NB4 (cell line): ENCODE results near the gene ARL8B.

Experiments used
- MAX ChIP-seq: IDR thresholded peaks from 2 replicates; pipeline ENCODE4 v1.6.1; 2011; ENCODE audit warnings: low read depth, low read length
- POLR2A ChIP-seq: IDR thresholded peaks from 2 replicates; pipeline ENCODE4 v1.6.1; 2011; ENCODE audit warnings: mild to moderate bottlenecking; ENCODE audit not compliant: insufficient read length; ENCODE audit errors: extremely low read depth
- TF ChIP-seq, protein P1 (sequence below): IDR thresholded peaks from one replicate; pipeline ENCODE4 v1.5.1; 2012; ENCODE audit warnings: low read depth, low read length

- TF ChIP-seq, protein P1, sequence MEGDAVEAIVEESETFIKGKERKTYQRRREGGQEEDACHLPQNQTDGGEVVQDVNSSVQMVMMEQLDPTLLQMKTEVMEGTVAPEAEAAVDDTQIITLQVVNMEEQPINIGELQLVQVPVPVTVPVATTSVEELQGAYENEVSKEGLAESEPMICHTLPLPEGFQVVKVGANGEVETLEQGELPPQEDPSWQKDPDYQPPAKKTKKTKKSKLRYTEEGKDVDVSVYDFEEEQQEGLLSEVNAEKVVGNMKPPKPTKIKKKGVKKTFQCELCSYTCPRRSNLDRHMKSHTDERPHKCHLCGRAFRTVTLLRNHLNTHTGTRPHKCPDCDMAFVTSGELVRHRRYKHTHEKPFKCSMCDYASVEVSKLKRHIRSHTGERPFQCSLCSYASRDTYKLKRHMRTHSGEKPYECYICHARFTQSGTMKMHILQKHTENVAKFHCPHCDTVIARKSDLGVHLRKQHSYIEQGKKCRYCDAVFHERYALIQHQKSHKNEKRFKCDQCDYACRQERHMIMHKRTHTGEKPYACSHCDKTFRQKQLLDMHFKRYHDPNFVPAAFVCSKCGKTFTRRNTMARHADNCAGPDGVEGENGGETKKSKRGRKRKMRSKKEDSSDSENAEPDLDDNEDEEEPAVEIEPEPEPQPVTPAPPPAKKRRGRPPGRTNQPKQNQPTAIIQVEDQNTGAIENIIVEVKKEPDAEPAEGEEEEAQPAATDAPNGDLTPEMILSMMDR = no peak
- TF ChIP-seq POLR2A (no peak), MAX (no peak)
Measured at GRCh38 chr3:5126586-5126985, 4.5 kb downstream of the ARL8B start.
